Endothelial cell of umbilical vein (primary cell): ENCODE results near the gene IKZF1. TPM values are rescaled to one million over a fixed set of nuclear protein-coding genes. Genes with fewer than 3 reads are reported as not detected.

Experiments
- BruUV-seq: library from RNA; stranded (reverse); fragments of 400-500 nt; replicated peaks from 2 replicates; lab custom pipeline; 2021; lab: Mats Ljungman, UMichigan
- CTCF ChIA-PET: fragments of 300-600, 350-600 bp; sonication (Branson Sonifier 250); formaldehyde crosslinking; loops from one replicate; lab custom pipeline; 2021; ENCODE audit warnings: antibody characterized with exemption, inconsistent platforms; lab: Charles Lee
- POLR2A ChIA-PET: fragments of 300-600, 350-600 bp; sonication (Branson Sonifier 250); formaldehyde crosslinking; loops from one replicate; lab custom pipeline; 2021; ENCODE audit warnings: antibody characterized with exemption, inconsistent platforms; lab: Charles Lee
- DNase-seq: peaks from one replicate; pipeline ENCODE4 v3.0.0-alpha.2; 2011; ENCODE audit warnings: low read depth, low spot score
- FAIRE-seq: peaks from 2 replicates; lab custom pipeline; 2011; peaks lifted over from hg19 to GRCh38; lab: Jason Lieb, UNC
- H2AFZ ChIP-seq: 2 replicates; pipeline ENCODE4 v1.6.0; 2012; ENCODE audit warnings: low read depth, low read length, control low read depth, inconsistent platforms
- H3K27ac ChIP-seq: 2 replicates; pipeline ENCODE4 v1.5.1; 2011; ENCODE audit warnings: low read depth, mild to moderate bottlenecking, control low read depth, low read length, moderate library complexity; ENCODE audit not compliant: insufficient read depth
- H3K27me3 ChIP-seq, 2 experiments: 2 replicates each; pipeline versions ENCODE4 v1.6.0 to v1.6.1; 2011; ENCODE audit warnings: low read length in 2 of 2, mixed read lengths in 1 of 2; ENCODE audit not compliant: control insufficient read depth in 2 of 2, insufficient read depth in 2 of 2
- H3K36me3 ChIP-seq, 2 experiments: 2 replicates in 1 of 2; 3 replicates in 1 of 2; pipeline ENCODE4 v1.5.1; 2011; ENCODE audit warnings: low read length in 2 of 2, mild to moderate bottlenecking in 1 of 2, moderate library complexity in 1 of 2; ENCODE audit not compliant: control insufficient read depth in 2 of 2, insufficient read depth in 2 of 2; ENCODE audit errors: extremely low read depth in 1 of 2
- H3K4me1 ChIP-seq: 3 replicates; pipeline ENCODE4 v1.5.1; 2011; ENCODE audit warnings: mild to moderate bottlenecking, low read length; ENCODE audit not compliant: control insufficient read depth, insufficient read depth; ENCODE audit errors: extremely low read depth
- H3K4me2 ChIP-seq: 2 replicates; pipeline ENCODE4 v1.6.1; 2011; ENCODE audit warnings: low read length, control low read depth, mixed read lengths; ENCODE audit not compliant: insufficient read depth
- H3K4me3 ChIP-seq, 3 experiments: fragments of 200-600 bp in 1 of 3; sonication (generic), shearing (Covaris generic) in 1 of 3; replicated peaks in 1 of 3; 2 replicates each; pipeline ENCODE4 v1.5.1; 2011 to 2016; ENCODE audit warnings: control low read depth in 3 of 3, low read length in 3 of 3, mild to moderate bottlenecking in 2 of 3, inconsistent platforms in 1 of 3, low read depth in 1 of 3, moderate library complexity in 1 of 3; ENCODE audit not compliant: insufficient read depth in 1 of 3
- H3K79me2 ChIP-seq: 2 replicates; pipeline ENCODE4 v1.6.0; 2012; ENCODE audit warnings: low read length, inconsistent platforms; ENCODE audit not compliant: control insufficient read depth, insufficient read depth
- H3K9ac ChIP-seq: replicated peaks from 2 replicates; pipeline ENCODE3; 2011; ENCODE audit warnings: low read length, control low read depth; ENCODE audit not compliant: insufficient read depth; ENCODE audit errors: extremely low read depth
- H3K9me1 ChIP-seq: replicated peaks from 3 replicates; pipeline ENCODE4 v1.6.0; 2011; ENCODE audit warnings: mild to moderate bottlenecking, low read length; ENCODE audit not compliant: control insufficient read depth, insufficient read depth; ENCODE audit errors: extremely low read depth
- H3K9me3 ChIP-seq: replicated peaks from 2 replicates; pipeline ENCODE4 v1.5.1; 2012; ENCODE audit warnings: low read length, inconsistent platforms; ENCODE audit not compliant: control insufficient read depth, insufficient read depth
- H4K20me1 ChIP-seq: replicated peaks from 2 replicates; pipeline ENCODE3; 2011; ENCODE audit warnings: mild to moderate bottlenecking, low read length; ENCODE audit not compliant: control insufficient read depth, insufficient read depth; ENCODE audit errors: extremely low read depth
- EZH2 ChIP-seq: IDR thresholded peaks from 2 replicates; pipeline ENCODE4 v1.6.1; 2012; ENCODE audit warnings: borderline replicate concordance, low read depth, mild to moderate bottlenecking, moderate library complexity, low read length, inconsistent platforms; ENCODE audit not compliant: severe bottlenecking
- FOS ChIP-seq: IDR thresholded peaks from 2 replicates; pipeline ENCODE4 v1.6.1; 2011; ENCODE audit warnings: mild to moderate bottlenecking, low read length, moderate library complexity, borderline replicate concordance; ENCODE audit not compliant: insufficient read depth
- GATA2 ChIP-seq: IDR thresholded peaks from 2 replicates; pipeline ENCODE4 v1.7.0; 2011; ENCODE audit warnings: low read depth, mild to moderate bottlenecking, moderate library complexity, mixed read lengths, low read length; ENCODE audit not compliant: insufficient read length, insufficient read depth
- JUN ChIP-seq: IDR thresholded peaks from 2 replicates; pipeline ENCODE4 v1.6.1; 2011; ENCODE audit warnings: borderline replicate concordance, low read depth; ENCODE audit not compliant: insufficient read length, insufficient read depth
- MYC ChIP-seq: IDR thresholded peaks from one replicate; pipeline ENCODE4 v1.6.1; 2011; ENCODE audit warnings: mild to moderate bottlenecking, low read depth, low read length
- POLR2A ChIP-seq: IDR thresholded peaks from 2 replicates; pipeline ENCODE4 v1.6.1; 2012; ENCODE audit warnings: low read depth, mild to moderate bottlenecking, control low read depth, low read length
- POLR2AphosphoS5 ChIP-seq: IDR thresholded peaks from 2 replicates; pipeline ENCODE4 v1.6.1; 2012; ENCODE audit warnings: low read depth, mild to moderate bottlenecking, control low read depth, low read length, moderate library complexity; ENCODE audit not compliant: insufficient read depth
- dilution Hi-C: fragments of 300-500 bp; cut with MboI; formaldehyde crosslinking; loops from one replicate; pipeline ENCODE4 v1.15.0; 2019; ENCODE audit warnings: low sequenced_read_pairs; ENCODE audit not compliant: extremely low pct_ligation_motif_present
- intact Hi-C: fragments of 100-400 bp; cut with micrococcal nuclease; formaldehyde crosslinking; loops from one replicate; pipeline ENCODE4 v1.10.0; 2022
- polyA plus RNA-seq, 4 experiments: library from polyadenylated mRNA; depleted of rRNA in 3 of 4; stranded (reverse) in 3 of 4; unstranded in 1 of 4; fragments of >200 nt; gene quantifications; 2 replicates each; pipeline versions ENCODE4 v1.2.1 to v1.2.3, GENCODE V29; 2011 to 2012; ENCODE audit warnings: missing spikeins in 1 of 4
- total RNA-seq: library from RNA; stranded (reverse); gene quantifications from 2 replicates; pipeline ENCODE4 v1.2.3, GENCODE V29; 2021
- TF ChIP-seq, protein P1 (sequence below): IDR thresholded peaks from 2 replicates; pipeline ENCODE4 v1.6.1; 2011; ENCODE audit not compliant: insufficient read depth, insufficient read length
- TF ChIP-seq, protein P2 (sequence below), 2 donors: IDR thresholded peaks; 1 replicate in 1 of 2; 2 replicates in 1 of 2; pipeline ENCODE4 v1.5.1; 2011; ENCODE audit warnings: low read length in 2 of 2, mild to moderate bottlenecking in 2 of 2, moderate library complexity in 2 of 2, control low read depth in 1 of 2, inconsistent platforms in 1 of 2, low read depth in 1 of 2; ENCODE audit not compliant: insufficient read depth in 1 of 2; ENCODE audit errors: extremely low read depth in 1 of 2

Gene IKZF1
- total and polyA plus RNA-seq, 2 donors (not counting 3 experiments of a cell fraction or from before 2014, with no cell fraction given), result 0.01 to 0.20 TPM

DNA sequence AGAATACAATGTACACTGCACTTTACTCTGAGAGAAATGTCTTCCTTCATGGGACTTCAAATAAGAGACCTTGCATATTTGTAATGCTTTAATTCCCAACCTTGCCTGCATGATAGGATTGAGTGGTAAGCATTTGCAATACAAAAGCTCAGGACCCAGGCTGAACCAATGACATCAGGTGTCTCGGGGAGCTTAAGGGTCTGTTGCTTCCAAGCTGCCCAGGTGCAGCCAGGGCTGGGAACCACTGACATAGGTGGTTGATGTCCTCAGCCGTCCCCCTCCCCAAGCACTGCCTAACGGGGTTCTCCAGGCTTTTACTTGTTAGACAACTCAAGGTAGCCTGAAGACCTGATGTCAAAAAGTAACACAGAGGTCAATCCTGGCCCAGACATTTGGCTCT lies 116.5 kb downstream of the IKZF1 start:
- Histone ChIP-seq H4K20me1 (no peaks in the 10 kb centered on the region), H3K4me2 (no peak overlapping the region), H3K9me1 (no peaks in the 10 kb centered on the region), H3K36me3 (no peaks in the 10 kb centered on the region), H3K4me1 (peaks cover 12% of the 10 kb centered on the region), H3K79me2 (no peaks in the 10 kb centered on the region), H3K27me3 (peaks cover 0 to 3% of the 10 kb centered on the region in 2 experiments), H3K9me3 (no peaks in the 10 kb centered on the region), H2AFZ (no peak overlapping the region), H3K9ac (no peak overlapping the region), H3K27ac (no peak overlapping the region), H3K4me3 (no peak overlapping the region)
- intact Hi-C loops (no loop called here), dilution Hi-C loops (no loop called here)
- TF ChIP-seq, protein P1, sequence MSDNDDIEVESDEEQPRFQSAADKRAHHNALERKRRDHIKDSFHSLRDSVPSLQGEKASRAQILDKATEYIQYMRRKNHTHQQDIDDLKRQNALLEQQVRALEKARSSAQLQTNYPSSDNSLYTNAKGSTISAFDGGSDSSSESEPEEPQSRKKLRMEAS, result no peak
- TF ChIP-seq POLR2A (no peak), EZH2 (no peak), GATA2 (no peak)
- FAIRE-seq (no peak), DNase-seq (no peak)
- POLR2A ChIA-PET, result no interaction called here
- CTCF ChIA-PET, result interaction anchor here (0.8 to 4.5 kb wide), 4 partner anchors 22 to 742 kb away, joined by 3 to 49 read pairs (median 4); no protein-coding TSS in a partner anchor
- no TSS peak for BruUV-seq

DNA sequence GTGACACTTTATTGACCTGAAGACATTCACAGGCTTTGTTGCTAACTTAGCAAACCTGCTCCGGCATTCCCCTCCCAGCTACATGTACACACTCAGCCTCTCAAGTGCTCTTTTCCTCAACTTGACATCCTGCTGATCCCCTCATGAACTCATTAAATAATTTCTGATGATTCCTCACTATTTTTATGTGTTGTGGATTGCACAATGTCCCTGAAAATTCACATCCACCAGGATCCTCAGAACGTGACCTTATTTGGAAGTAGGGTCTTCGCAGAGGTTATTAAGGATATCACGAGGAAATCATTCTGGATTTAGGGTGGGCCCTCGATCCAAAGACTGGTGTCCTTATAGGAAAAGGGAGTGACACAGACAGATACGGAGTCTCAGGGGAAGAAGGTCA lies 118.3 kb downstream of the IKZF1 start:
- FAIRE-seq (peak; percentile 28), DNase-seq (no peak)
- CTCF ChIA-PET, result interaction anchor here (0.7 to 1.7 kb wide), 2 partner anchors 20 to 718 kb away, joined by 3 to 5 read pairs; no protein-coding TSS in a partner anchor
- Histone ChIP-seq H2AFZ (no peak overlapping the region), H3K27ac (no peak overlapping the region), H4K20me1 (no peaks in the 10 kb centered on the region), H3K36me3 (no peaks in the 10 kb centered on the region), H3K4me3 (no peak overlapping the region), H3K4me1 (peaks cover 12% of the 10 kb centered on the region), H3K4me2 (peak overlapping the region; percentile 12), H3K9ac (no peak overlapping the region), H3K9me3 (no peaks in the 10 kb centered on the region), H3K27me3 (no peaks in the 10 kb centered on the region), H3K79me2 (no peaks in the 10 kb centered on the region), H3K9me1 (no peaks in the 10 kb centered on the region)
- TF ChIP-seq POLR2A (no peak), FOS (no peak), POLR2AphosphoS5 (no peak), GATA2 (no peak), JUN (no peak), EZH2 (no peak), MYC (no peak)
- TF ChIP-seq, protein P2, sequence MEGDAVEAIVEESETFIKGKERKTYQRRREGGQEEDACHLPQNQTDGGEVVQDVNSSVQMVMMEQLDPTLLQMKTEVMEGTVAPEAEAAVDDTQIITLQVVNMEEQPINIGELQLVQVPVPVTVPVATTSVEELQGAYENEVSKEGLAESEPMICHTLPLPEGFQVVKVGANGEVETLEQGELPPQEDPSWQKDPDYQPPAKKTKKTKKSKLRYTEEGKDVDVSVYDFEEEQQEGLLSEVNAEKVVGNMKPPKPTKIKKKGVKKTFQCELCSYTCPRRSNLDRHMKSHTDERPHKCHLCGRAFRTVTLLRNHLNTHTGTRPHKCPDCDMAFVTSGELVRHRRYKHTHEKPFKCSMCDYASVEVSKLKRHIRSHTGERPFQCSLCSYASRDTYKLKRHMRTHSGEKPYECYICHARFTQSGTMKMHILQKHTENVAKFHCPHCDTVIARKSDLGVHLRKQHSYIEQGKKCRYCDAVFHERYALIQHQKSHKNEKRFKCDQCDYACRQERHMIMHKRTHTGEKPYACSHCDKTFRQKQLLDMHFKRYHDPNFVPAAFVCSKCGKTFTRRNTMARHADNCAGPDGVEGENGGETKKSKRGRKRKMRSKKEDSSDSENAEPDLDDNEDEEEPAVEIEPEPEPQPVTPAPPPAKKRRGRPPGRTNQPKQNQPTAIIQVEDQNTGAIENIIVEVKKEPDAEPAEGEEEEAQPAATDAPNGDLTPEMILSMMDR (IDR thresholded peaks at IDR 0.05; ENCODE audit: extremely low read depth in 1 of 2, insufficient read depth in 1 of 2, low read depth in 1 of 2, low read length in 2 of 2), result no peak
- TF ChIP-seq, protein P1, result no peak
- dilution Hi-C loops (no loop called here), intact Hi-C loops (loop anchor here (1.0 kb wide), 1 partner anchor 23 kb away; no protein-coding TSS in a partner anchor)
- POLR2A ChIA-PET, result no interaction called here
- no TSS peak for BruUV-seq
